Skin epidermis (tissue), 12 donors: ENCODE data around the gene GUCY1A2.
"Not testable (repeated sequence)": the region's sequence is repeated elsewhere in the genome, so short reads cannot be mapped to it uniquely, and the experiment has no call there.

ENCODE experiments used
- H3K27ac ChIP-seq, 21 experiments: fragments of 200-600 bp; sonication (generic) in 11 of 21; one replicate each; pipeline ENCODE4 v1.5.0; 2020; ENCODE audit warnings: mild to moderate bottlenecking in 3 of 21, inconsistent platforms in 2 of 21, moderate library complexity in 2 of 21
- H3K4me3 ChIP-seq, 7 experiments: fragments of 200-600 bp; sonication (generic) in 2 of 7; one replicate each; pipeline ENCODE4 v1.5.0; 2020; ENCODE audit warnings: inconsistent platforms in 2 of 7, mild to moderate bottlenecking in 2 of 7, moderate library complexity in 1 of 7

The GUCY1A2 gene

DNA sequence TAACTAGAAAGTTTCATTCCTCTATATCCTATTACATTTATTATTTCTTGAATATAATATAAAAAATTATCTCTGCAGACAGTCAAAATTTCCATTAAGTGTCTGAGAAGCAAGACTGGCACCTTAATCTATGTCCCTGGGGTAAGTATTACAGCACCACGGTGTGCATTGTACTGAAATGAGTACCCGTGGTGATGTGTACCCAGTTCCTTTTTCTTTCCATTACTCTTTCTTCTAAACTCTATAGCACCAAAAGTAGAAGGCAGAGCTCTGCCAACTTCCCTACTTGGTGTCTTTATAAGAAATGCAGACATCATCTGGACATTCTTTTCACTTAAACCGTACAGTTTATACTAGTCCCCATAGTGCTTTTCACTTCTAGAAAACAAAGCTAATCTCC lies 161.7 kb downstream of the GUCY1A2 start:
- Histone ChIP-seq H3K4me3 (no peak overlapping the region), H3K27ac (no peak overlapping the region)

GRCh38 chr11:106854429-106854828 lies 163.8 kb downstream of the GUCY1A2 start:
- Histone ChIP-seq H3K27ac (no peak overlapping the region), H3K4me3 (no peak overlapping the region)

GRCh38 chr11:106853850-106854401 lies 164.3 kb downstream of the GUCY1A2 start:
- Histone ChIP-seq H3K27ac (no peak overlapping the region), H3K4me3 (no peak overlapping the region)

- no peak overlapping the region for H3K4me3 ChIP-seq
- no peak overlapping the region for H3K27ac ChIP-seq
Observed at GRCh38 chr11:106852779-106853178, 165.5 kb downstream of the GUCY1A2 start.

DNA sequence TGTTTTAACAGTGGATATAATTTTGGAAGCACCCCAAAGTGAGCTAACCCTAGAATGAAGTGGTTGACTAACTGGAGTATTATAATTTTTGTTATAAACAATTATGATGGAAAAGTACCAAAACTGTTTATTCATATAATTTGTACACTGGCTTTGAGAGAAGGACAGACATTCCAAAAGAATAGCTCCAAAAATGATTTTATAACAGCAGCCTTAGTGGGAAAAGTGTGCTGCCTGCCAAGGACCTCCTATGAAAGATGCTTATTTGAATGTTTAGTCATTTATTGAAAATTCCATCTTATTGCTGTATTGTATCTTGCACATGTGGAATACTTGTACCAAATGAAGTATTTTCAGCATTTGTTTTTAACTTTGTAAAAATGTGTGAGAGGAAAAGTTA lies 169.8 kb downstream of the GUCY1A2 start:
- Histone ChIP-seq H3K4me3 (no peak overlapping the region), H3K27ac (no peak overlapping the region)

DNA sequence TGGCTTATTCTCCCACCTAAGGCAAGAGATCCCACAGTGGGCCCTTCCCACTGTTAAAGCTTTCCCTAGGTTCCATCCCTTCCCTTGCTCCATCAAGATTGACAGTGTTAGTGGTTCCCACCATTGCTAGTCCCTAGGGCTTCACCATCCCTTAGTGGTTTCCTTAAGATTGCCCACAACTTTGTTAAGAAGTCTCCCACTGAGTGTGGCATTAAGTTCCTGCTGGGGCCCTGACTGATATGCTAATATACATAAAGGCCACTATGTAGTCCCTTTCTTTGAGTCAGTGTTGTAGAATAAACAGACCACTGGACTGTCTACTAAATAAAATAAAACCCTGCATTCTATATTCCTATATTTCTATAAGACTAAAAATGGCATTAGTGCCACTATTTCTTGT lies 176.1 kb downstream of the GUCY1A2 start:
- Histone ChIP-seq H3K27ac (no peak overlapping the region), H3K4me3 (no peak overlapping the region)

DNA sequence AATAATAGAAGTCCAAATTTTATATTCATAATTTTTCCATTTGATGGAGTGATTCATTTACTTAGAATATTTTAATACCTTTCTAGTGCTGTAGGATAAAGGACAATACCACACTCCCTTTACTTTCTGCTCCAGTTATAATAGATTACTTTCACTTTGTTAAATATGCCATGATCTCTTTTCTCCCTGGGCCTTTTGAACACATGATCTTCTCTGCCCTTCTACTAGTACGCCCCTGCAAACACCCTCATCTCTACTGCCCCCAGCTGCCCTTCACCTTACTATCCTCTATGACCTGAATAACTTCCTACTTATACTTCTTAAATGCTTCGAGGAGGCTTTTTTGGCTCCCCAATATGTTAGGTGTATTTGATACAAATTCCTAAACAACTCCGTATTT lies 177.3 kb downstream of the GUCY1A2 start:
- Histone ChIP-seq H3K4me3 (no peak overlapping the region), H3K27ac (no peak overlapping the region)

- H3K27ac ChIP-seq = no peak overlapping the region
- no peak overlapping the region for H3K4me3 ChIP-seq
Observed at GRCh38 chr11:106840146-106840545, 178.1 kb downstream of the GUCY1A2 start.

- Histone ChIP-seq H3K27ac (no peak overlapping the region), H3K4me3 (no peak overlapping the region)
Observed at GRCh38 chr11:106834567-106834966, 183.7 kb downstream of the GUCY1A2 start.

DNA sequence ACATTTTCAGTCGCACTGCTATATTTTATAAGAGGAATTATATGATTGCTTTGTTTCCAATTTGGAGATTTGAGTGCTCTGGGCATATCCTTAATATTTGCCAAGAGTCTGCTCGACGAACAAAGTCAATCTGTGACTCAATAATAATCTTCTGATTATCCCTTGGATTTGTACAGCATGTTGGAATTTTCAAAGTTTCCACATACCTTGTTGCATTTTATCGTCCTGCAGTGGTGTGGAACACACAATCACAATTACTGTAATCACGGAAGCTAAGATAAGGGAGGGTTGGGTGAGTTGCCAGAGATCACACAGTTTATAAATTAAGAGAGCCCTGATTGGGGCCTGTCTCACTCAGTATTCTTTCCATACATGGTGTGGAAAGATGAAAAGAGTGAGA lies 189.3 kb downstream of the GUCY1A2 start:
- H3K27ac ChIP-seq = no peak overlapping the region
- no peak overlapping the region for H3K4me3 ChIP-seq

DNA sequence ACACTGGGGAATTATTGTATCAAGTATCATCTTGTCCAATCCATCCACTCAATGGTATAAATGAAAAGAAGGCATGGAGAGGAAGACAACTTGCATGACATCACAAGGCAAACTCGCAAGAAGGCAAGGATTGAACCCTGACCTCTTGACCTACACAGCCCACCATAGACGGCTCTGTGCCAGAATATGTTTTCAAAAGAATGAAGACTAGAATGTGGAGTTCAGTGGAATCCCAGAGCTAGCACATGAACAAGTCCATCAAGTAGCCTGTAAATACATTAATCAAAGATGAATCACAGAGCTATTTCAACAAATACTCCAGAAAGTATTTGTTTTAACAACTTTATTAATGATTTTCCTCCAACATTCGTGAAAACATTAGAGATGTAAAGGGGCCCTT lies 189.7 kb downstream of the GUCY1A2 start:
- H3K4me3 ChIP-seq = no peak overlapping the region
- no peak overlapping the region for H3K27ac ChIP-seq

- Histone ChIP-seq H3K4me3 (no peak overlapping the region), H3K27ac (no peak overlapping the region)
Observed at GRCh38 chr11:106827687-106828086, 190.6 kb downstream of the GUCY1A2 start.

DNA sequence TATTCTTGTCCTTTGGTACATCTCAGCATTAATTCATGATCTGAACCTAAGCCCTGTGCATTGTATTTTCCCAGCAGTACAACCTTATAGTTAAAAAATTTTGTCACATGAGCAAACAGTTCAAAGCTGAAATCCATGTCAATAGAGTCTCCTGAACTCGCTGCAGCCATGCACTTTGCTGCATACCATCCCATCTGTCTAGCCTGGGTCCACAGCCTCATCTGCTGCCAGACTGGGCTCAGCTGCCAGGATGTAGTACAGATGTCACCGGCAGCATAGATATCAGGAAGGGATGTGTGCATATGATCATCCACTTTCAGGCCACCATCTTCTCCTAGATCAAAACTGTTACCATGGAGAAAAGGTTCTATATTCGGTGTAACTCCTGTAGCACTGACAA lies 191.7 kb downstream of the GUCY1A2 start:
- not testable (repeated sequence) for H3K27ac ChIP-seq, H3K4me3 ChIP-seq

DNA sequence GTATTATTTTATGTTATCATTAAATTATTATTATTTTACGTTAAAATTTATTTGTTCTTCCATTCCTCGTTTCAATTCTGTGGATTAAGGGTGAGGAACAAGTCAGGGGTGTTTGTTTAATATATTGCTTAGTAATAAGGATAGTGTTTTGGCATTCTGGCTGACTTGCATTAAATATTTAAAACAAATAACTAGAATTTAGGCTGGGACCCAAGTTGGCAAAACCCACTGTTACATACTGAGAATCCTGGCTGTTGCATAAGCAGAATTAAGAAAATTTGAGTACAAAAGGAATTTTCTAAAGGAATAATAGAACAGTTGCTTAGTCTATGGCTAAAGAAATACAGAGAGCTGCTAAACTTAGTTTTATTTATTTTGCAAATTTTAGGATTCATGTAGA lies 196.4 kb downstream of the GUCY1A2 start:
- no peak overlapping the region for H3K4me3 ChIP-seq
- no peak overlapping the region for H3K27ac ChIP-seq

GRCh38 chr11:106821291-106821690 lies 197.0 kb downstream of the GUCY1A2 start:
- H3K4me3 ChIP-seq = no peak overlapping the region
- no peak overlapping the region for H3K27ac ChIP-seq

GRCh38 chr11:106818443-106818842 lies 199.8 kb downstream of the GUCY1A2 start:
- H3K4me3 ChIP-seq = no peak overlapping the region
- no peak overlapping the region for H3K27ac ChIP-seq

DNA sequence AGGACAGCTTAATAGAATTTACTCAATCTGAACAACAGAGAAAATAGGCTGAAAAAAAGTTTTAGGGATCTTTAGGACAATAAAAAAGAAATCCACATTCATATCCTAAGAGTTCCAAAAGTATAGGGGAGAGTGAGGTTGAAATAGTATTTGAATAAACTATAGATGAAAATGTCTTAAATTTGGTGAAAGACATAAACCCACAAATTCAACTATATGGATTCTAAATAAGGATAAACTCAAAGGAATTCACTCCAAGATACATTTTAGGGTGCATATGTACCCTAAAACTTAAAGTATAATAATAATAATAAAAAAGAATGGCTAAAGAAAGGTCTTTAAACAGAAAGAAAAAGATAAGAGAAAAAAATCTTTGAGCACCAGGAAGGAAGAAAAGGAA lies 203.1 kb downstream of the GUCY1A2 start:
- Histone ChIP-seq H3K27ac (no peak overlapping the region), H3K4me3 (no peak overlapping the region)

DNA sequence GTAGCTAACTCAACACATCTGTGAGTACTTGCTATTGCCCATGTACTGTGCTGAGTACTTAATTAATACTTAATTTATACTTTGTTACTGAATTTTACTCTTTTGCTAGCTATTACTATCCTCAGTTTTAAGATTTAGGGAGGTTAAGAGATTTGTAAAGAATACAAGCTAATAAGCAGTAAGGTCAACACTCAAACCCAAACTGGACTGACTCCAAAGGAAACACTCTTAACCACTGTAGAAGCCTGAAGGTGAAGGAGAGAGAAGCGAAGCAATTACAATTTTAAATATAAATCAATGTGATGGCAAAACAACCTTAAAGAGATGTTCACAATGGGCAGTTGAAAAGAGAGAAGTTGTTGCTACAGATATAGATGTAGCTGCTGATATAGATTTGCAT lies 204.5 kb downstream of the GUCY1A2 start:
- H3K4me3 ChIP-seq = no peak overlapping the region
- no peak overlapping the region for H3K27ac ChIP-seq

DNA sequence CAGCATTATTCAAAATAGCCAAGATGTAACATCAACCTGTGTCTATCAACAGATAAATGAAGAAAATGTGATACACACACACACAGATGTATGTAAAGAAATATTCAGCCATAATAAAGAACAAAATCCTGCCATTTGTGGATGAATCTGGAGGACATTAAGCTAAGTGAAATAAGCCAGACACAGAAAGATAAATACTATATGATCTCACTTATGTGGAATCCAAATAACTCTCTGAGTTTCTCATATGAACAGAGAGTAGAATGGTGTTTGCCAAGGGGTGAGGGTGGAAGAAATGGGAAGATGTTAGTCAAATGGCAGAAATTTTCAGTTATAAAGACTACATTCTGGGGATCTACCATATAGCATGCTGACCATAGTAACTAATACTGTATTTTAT lies 224.2 kb downstream of the GUCY1A2 start:
- Histone ChIP-seq H3K27ac (no peak overlapping the region), H3K4me3 (no peak overlapping the region)

- Histone ChIP-seq H3K4me3 (no peak overlapping the region), H3K27ac (no peak overlapping the region)
Observed at GRCh38 chr11:106789406-106789805, 228.9 kb downstream of the GUCY1A2 start.

GRCh38 chr11:106787454-106787853 lies 230.8 kb downstream of the GUCY1A2 start:
- no peak overlapping the region for H3K27ac ChIP-seq
- H3K4me3 ChIP-seq = no peak overlapping the region

GRCh38 chr11:106785913-106786650 lies 232.2 kb downstream of the GUCY1A2 start:
- H3K4me3 ChIP-seq = no peak overlapping the region
- H3K27ac ChIP-seq = no peak overlapping the region
